ENCODE data around the gene KBTBD13.

Gene KBTBD13

GRCh38 chr15:65076486-65077290, at the start of gene KBTBD13:
KBTBD13 (plus strand) TSS chr15:65076746; CDS start chr15:65076816, 70 bp downstream.
- H3K4me1 ChIP-seq (ENCODE audit: insufficient read depth, low read length), result peaks cover 21% of the 10 kb centered on the region

DNA sequence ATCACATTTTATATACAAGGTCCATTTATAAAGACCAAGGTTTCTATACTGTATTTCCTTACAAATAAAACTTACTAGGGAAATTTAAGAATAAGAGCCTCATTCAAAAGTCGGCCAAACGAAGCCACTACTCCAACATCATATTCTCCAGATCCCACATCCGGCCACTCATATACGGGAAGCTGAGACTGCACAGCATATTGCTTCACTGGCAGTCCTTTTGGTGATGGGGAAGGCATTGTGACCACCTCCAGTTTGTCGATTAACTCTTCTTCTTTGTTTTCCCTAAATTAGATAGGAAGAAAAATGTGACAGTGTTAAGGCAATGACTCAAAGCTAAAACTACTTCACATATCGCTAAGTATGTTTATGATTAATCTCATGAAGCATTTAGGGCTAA, 49.8 kb upstream of the KBTBD13 start:
- Histone ChIP-seq H3K27me3 (ENCODE audit: control insufficient read depth in 1 of 2, insufficient read depth in 2 of 2, low read length in 2 of 2) (no peaks in the 10 kb centered on the region), H3K4me3 (ENCODE audit: low read depth in 1 of 2, low read length in 2 of 2) (no peak overlapping the region), H3K4me1 (ENCODE audit: insufficient read depth, low read length) (no peaks in the 10 kb centered on the region), H3K9me3 (ENCODE audit: low read length) (no peaks in the 10 kb centered on the region), H3K27ac (ENCODE audit: low read depth, low read length) (no peak overlapping the region), H3K9ac (ENCODE audit: low read length) (no peak overlapping the region), H3K36me3 (ENCODE audit: insufficient read depth, low read length) (peaks cover 20% of the 10 kb centered on the region)

More at GRCh38 chr15:65076486-65077290, at the start of gene KBTBD13:
- H3K9me3 ChIP-seq (ENCODE audit: low read length), result no peaks in the 10 kb centered on the region
- H3K27me3 ChIP-seq (ENCODE audit: control insufficient read depth in 1 of 2, insufficient read depth in 2 of 2, low read length in 2 of 2), result peaks cover 0 to 8% of the 10 kb centered on the region in 2 donors
- no peak within 1 kb of the TSS for H3K9ac ChIP-seq (ENCODE audit: low read length)
- no peaks in the 10 kb centered on the region for H3K36me3 ChIP-seq (ENCODE audit: insufficient read depth, low read length)
- H3K27ac ChIP-seq (ENCODE audit: low read depth, low read length), result no peak within 1 kb of the TSS
- no peak within 1 kb of the TSS for H3K4me3 ChIP-seq (ENCODE audit: low read depth in 1 of 2, low read length in 2 of 2)

GRCh38 chr15:65027593-65027992, 49.0 kb upstream of the KBTBD13 start:
- no peak overlapping the region for H3K9ac ChIP-seq (ENCODE audit: low read length)

GRCh38 chr15:65028338-65028737, 48.2 kb upstream of the KBTBD13 start:
- H3K36me3 ChIP-seq (ENCODE audit: insufficient read depth, low read length), result peaks cover 20% of the 10 kb centered on the region
- H3K9ac ChIP-seq (ENCODE audit: low read length), result peak overlapping the region; percentile 59
- no peak overlapping the region for H3K27ac ChIP-seq (ENCODE audit: low read depth, low read length)
- no peaks in the 10 kb centered on the region for H3K27me3 ChIP-seq (ENCODE audit: control insufficient read depth in 1 of 2, insufficient read depth in 2 of 2, low read length in 2 of 2)
- peaks cover 2% of the 10 kb centered on the region for H3K4me1 ChIP-seq (ENCODE audit: insufficient read depth, low read length)
- H3K4me3 ChIP-seq (ENCODE audit: low read depth in 1 of 2, low read length in 2 of 2), result peak overlapping the region; percentile 78 to 98
- H3K9me3 ChIP-seq (ENCODE audit: low read length), result no peaks in the 10 kb centered on the region

More at GRCh38 chr15:65027593-65027992, 49.0 kb upstream of the KBTBD13 start:
- Histone ChIP-seq H3K36me3 (ENCODE audit: insufficient read depth, low read length) (peaks cover 20% of the 10 kb centered on the region), H3K4me1 (ENCODE audit: insufficient read depth, low read length) (no peaks in the 10 kb centered on the region), H3K27me3 (ENCODE audit: control insufficient read depth in 1 of 2, insufficient read depth in 2 of 2, low read length in 2 of 2) (no peaks in the 10 kb centered on the region), H3K4me3 (ENCODE audit: low read depth in 1 of 2, low read length in 2 of 2) (peak overlapping the region in 1 of 2 donors; percentile 78), H3K27ac (ENCODE audit: low read depth, low read length) (no peak overlapping the region), H3K9me3 (ENCODE audit: low read length) (no peaks in the 10 kb centered on the region)

- peaks cover 14% of the 10 kb centered on the region for H3K36me3 ChIP-seq (ENCODE audit: insufficient read depth, low read length)
- H3K9ac ChIP-seq (ENCODE audit: low read length), result peak within 1 kb of the TSS; percentile 59
- H3K27ac ChIP-seq (ENCODE audit: low read depth, low read length), result peak within 1 kb of the TSS; percentile 82
- no peaks in the 10 kb centered on the region for H3K27me3 ChIP-seq (ENCODE audit: control insufficient read depth in 1 of 2, insufficient read depth in 2 of 2, low read length in 2 of 2)
- peaks cover 10% of the 10 kb centered on the region for H3K4me1 ChIP-seq (ENCODE audit: insufficient read depth, low read length)
- peak within 1 kb of the TSS; percentile 78 to 98 for H3K4me3 ChIP-seq (ENCODE audit: low read depth in 1 of 2, low read length in 2 of 2)
- H3K9me3 ChIP-seq (ENCODE audit: low read length), result no peaks in the 10 kb centered on the region
Measured at GRCh38 chr15:65028921-65029735, 47.4 kb upstream of the KBTBD13 start, which contains the start of gene MTFMT. MTFMT (minus strand) TSS chr15:65029639; CDS start chr15:65029613, 26 bp downstream.

GRCh38 chr15:65029736-65030208, 46.8 kb upstream of the KBTBD13 start:
- Histone ChIP-seq H3K4me1 (ENCODE audit: insufficient read depth, low read length) (peaks cover 10% of the 10 kb centered on the region), H3K36me3 (ENCODE audit: insufficient read depth, low read length) (peaks cover 13% of the 10 kb centered on the region), H3K9me3 (ENCODE audit: low read length) (no peaks in the 10 kb centered on the region), H3K27ac (ENCODE audit: low read depth, low read length) (peak overlapping the region; percentile 82), H3K27me3 (ENCODE audit: control insufficient read depth in 1 of 2, insufficient read depth in 2 of 2, low read length in 2 of 2) (no peaks in the 10 kb centered on the region), H3K4me3 (ENCODE audit: low read depth in 1 of 2, low read length in 2 of 2) (peak overlapping the region; percentile 78 to 98), H3K9ac (ENCODE audit: low read length) (no peak overlapping the region)

GRCh38 chr15:65032801-65033537, 43.6 kb upstream of the KBTBD13 start:
- no peak overlapping the region for H3K4me3 ChIP-seq (ENCODE audit: low read depth in 1 of 2, low read length in 2 of 2)
- H3K9me3 ChIP-seq (ENCODE audit: low read length), result no peaks in the 10 kb centered on the region
- no peak overlapping the region for H3K27ac ChIP-seq (ENCODE audit: low read depth, low read length)
- H3K27me3 ChIP-seq (ENCODE audit: control insufficient read depth in 1 of 2, insufficient read depth in 2 of 2, low read length in 2 of 2), result no peaks in the 10 kb centered on the region
- no peak overlapping the region for H3K9ac ChIP-seq (ENCODE audit: low read length)
- H3K4me1 ChIP-seq (ENCODE audit: insufficient read depth, low read length), result peaks cover 10% of the 10 kb centered on the region
- H3K36me3 ChIP-seq (ENCODE audit: insufficient read depth, low read length), result no peaks in the 10 kb centered on the region

DNA sequence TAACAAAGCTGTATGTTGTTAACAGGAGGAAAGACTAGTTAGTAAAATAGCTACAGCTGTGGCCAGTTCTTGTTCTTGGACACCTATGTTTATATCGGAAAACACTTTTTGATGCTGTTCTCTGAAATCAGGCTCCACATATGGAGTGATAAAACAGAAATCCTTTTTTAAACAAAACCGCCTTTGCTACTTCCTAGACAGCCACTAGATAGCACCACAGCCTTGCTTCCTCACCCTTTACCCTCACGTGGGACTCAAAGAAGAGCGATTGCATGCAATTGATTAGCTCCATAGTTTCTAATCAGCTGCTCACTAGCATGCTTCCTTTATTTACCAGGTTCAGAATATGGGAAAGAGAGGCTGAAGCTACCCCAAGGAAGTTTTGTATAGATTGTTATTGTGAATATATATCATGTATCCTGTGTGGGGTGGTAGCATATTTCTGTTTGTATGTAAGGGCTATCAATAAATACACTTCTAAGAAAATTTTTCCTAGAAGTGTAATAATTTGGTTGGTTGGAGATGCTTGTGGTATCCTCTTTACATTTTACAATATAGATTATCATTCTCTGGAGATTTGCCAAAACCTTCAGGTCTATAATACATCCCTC, 42.8 kb upstream of the KBTBD13 start:
- Histone ChIP-seq H3K9ac (ENCODE audit: low read length) (no peak overlapping the region), H3K4me1 (ENCODE audit: insufficient read depth, low read length) (peaks cover 10% of the 10 kb centered on the region), H3K36me3 (ENCODE audit: insufficient read depth, low read length) (no peaks in the 10 kb centered on the region), H3K27me3 (ENCODE audit: control insufficient read depth in 1 of 2, insufficient read depth in 2 of 2, low read length in 2 of 2) (no peaks in the 10 kb centered on the region), H3K27ac (ENCODE audit: low read depth, low read length) (no peak overlapping the region), H3K4me3 (ENCODE audit: low read depth in 1 of 2, low read length in 2 of 2) (no peak overlapping the region), H3K9me3 (ENCODE audit: low read length) (no peaks in the 10 kb centered on the region)

DNA sequence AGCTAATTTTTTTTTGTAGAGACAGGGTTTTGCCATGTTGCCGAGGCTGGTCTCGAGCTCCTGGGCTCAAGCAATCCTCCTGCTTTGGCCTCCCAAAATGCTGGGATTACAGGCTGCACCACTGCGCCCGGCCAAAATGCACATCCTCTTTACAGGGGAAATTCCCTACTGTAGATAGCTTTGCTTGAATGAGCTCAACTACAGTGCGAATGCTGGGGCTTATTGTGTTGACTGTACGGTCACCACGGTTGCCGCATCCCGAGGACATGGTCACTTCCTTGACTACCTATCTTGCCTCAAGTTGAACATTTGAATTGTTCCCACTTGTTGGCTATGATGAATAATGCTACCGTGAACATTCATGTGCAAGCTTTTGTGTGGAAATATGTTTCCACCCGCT, 41.8 kb upstream of the KBTBD13 start:
- H3K9me3 ChIP-seq (ENCODE audit: low read length), result no peaks in the 10 kb centered on the region
- no peak overlapping the region for H3K9ac ChIP-seq (ENCODE audit: low read length)
- H3K36me3 ChIP-seq (ENCODE audit: insufficient read depth, low read length), result no peaks in the 10 kb centered on the region
- H3K27ac ChIP-seq (ENCODE audit: low read depth, low read length), result no peak overlapping the region
- no peak overlapping the region for H3K4me3 ChIP-seq (ENCODE audit: low read depth in 1 of 2, low read length in 2 of 2)
- H3K4me1 ChIP-seq (ENCODE audit: insufficient read depth, low read length), result peaks cover 10% of the 10 kb centered on the region
- no peaks in the 10 kb centered on the region for H3K27me3 ChIP-seq (ENCODE audit: control insufficient read depth in 1 of 2, insufficient read depth in 2 of 2, low read length in 2 of 2)

GRCh38 chr15:65037309-65037708, 39.2 kb upstream of the KBTBD13 start:
- Histone ChIP-seq H3K36me3 (ENCODE audit: insufficient read depth, low read length) (no peaks in the 10 kb centered on the region), H3K4me1 (ENCODE audit: insufficient read depth, low read length) (peaks cover 10% of the 10 kb centered on the region), H3K27me3 (ENCODE audit: control insufficient read depth in 1 of 2, insufficient read depth in 2 of 2, low read length in 2 of 2) (no peaks in the 10 kb centered on the region), H3K4me3 (ENCODE audit: low read depth in 1 of 2, low read length in 2 of 2) (no peak overlapping the region), H3K27ac (ENCODE audit: low read depth, low read length) (no peak overlapping the region), H3K9me3 (ENCODE audit: low read length) (no peaks in the 10 kb centered on the region), H3K9ac (ENCODE audit: low read length) (no peak overlapping the region)
